KMS-11 (cell line): ENCODE measurements around the gene CRK.

Source experiments
- H2AFZ ChIP-seq: fragments of 200-600 bp; sonication (generic); 2 replicates; pipeline ENCODE4 v1.6.1; 2016; ENCODE audit warnings: antibody characterized with exemption, mixed run types, low read depth
- H3K27ac ChIP-seq: fragments of 200-600 bp; sonication (generic); 2 replicates; pipeline ENCODE4 v1.6.1; 2016; ENCODE audit warnings: mild to moderate bottlenecking, mixed run types
- H3K27me3 ChIP-seq: fragments of 200-600 bp; sonication (generic); 2 replicates; pipeline ENCODE4 v1.6.1; 2017; ENCODE audit warnings: mild to moderate bottlenecking, low read depth, mixed run types, moderate library complexity; ENCODE audit not compliant: insufficient read depth
- H3K36me3 ChIP-seq: fragments of 200-600 bp; sonication (generic); 2 replicates; pipeline ENCODE4 v1.6.1; 2017; ENCODE audit warnings: mild to moderate bottlenecking, mixed run types; ENCODE audit not compliant: insufficient read depth
- H3K4me1 ChIP-seq: fragments of 200-600 bp; sonication (generic); 2 replicates; pipeline ENCODE4 v1.6.1; 2016; ENCODE audit warnings: mild to moderate bottlenecking, low read depth, mixed run types; ENCODE audit not compliant: poor library complexity, severe bottlenecking
- H3K4me2 ChIP-seq: fragments of 200-600 bp; sonication (generic); 2 replicates; pipeline ENCODE4 v1.7.0; 2016; ENCODE audit warnings: mild to moderate bottlenecking, mixed run types
- H3K4me3 ChIP-seq: fragments of 200-600 bp; sonication (generic); IDR thresholded peaks from 2 replicates; pipeline ENCODE4 v1.6.1; 2017; ENCODE audit warnings: low read depth, low read length, mixed read lengths; ENCODE audit not compliant: insufficient read depth
- H3K79me2 ChIP-seq: fragments of 200-600 bp; sonication (generic); 2 replicates; pipeline ENCODE4 v1.6.1; 2016; ENCODE audit warnings: low read depth, mixed run types; ENCODE audit not compliant: insufficient read depth
- H3K9ac ChIP-seq: fragments of 200-600 bp; sonication (generic); 2 replicates; pipeline ENCODE4 v1.6.1; 2016; ENCODE audit warnings: mild to moderate bottlenecking, mixed run types
- H4K20me1 ChIP-seq: fragments of 200-600 bp; sonication (generic); 2 replicates; pipeline ENCODE4 v1.6.1; 2016; ENCODE audit warnings: mild to moderate bottlenecking, mixed run types; ENCODE audit not compliant: insufficient read depth
- TF ChIP-seq, protein P1 (sequence below): fragments of 200-600 bp; sonication (generic); conservative IDR thresholded peaks from 2 replicates; pipeline ENCODE4 v1.6.1; 2017; ENCODE audit warnings: low read depth, mild to moderate bottlenecking, antibody characterized with exemption, low read length, moderate library complexity, mixed read lengths

Gene CRK

DNA sequence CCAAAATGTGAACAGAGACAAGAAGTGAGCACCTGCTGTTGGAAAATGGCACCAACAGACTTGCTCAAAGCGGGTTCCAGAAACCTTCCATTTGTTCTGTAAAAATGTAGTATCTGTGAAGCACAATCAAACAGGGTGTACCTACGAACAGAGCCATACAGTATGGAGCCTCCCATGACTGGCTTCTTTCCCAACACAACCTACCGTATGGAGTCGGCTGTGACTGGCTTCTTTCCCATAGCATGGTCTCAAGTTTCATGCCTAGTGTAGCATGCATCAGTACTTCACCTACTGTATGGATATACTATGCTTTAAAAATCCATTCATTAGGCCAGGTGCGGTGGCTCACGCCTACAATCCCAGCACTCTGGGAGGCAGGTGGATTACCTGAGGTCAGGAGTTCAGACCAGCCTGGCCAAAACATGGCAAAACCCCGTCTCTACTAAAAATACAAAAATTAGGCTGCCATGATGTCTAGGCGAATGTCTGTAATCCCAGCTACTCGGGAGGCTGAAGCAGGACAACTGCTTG is 82.3 kb downstream of the CRK start:
- peaks cover 94% of the 10 kb centered on the region for H3K4me1 ChIP-seq
- no peaks in the 10 kb centered on the region; the same call in 1 of the 2 replicates for H3K36me3 ChIP-seq
- H3K79me2 ChIP-seq = peaks cover 100% of the 10 kb centered on the region
- no peak overlapping the region; the same call in 1 of the 2 replicates for H3K27ac ChIP-seq
- H3K27me3 ChIP-seq = no peaks in the 10 kb centered on the region
- TF ChIP-seq, protein P1, sequence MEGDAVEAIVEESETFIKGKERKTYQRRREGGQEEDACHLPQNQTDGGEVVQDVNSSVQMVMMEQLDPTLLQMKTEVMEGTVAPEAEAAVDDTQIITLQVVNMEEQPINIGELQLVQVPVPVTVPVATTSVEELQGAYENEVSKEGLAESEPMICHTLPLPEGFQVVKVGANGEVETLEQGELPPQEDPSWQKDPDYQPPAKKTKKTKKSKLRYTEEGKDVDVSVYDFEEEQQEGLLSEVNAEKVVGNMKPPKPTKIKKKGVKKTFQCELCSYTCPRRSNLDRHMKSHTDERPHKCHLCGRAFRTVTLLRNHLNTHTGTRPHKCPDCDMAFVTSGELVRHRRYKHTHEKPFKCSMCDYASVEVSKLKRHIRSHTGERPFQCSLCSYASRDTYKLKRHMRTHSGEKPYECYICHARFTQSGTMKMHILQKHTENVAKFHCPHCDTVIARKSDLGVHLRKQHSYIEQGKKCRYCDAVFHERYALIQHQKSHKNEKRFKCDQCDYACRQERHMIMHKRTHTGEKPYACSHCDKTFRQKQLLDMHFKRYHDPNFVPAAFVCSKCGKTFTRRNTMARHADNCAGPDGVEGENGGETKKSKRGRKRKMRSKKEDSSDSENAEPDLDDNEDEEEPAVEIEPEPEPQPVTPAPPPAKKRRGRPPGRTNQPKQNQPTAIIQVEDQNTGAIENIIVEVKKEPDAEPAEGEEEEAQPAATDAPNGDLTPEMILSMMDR = no peak
- no peak overlapping the region for H3K9ac ChIP-seq
- H2AFZ ChIP-seq = no peak overlapping the region
- no peak overlapping the region for H3K4me3 ChIP-seq
- peak overlapping the region; percentile 88; the same call in 1 of the 2 replicates for H3K4me2 ChIP-seq
- H4K20me1 ChIP-seq = peaks cover 75% of the 10 kb centered on the region

DNA sequence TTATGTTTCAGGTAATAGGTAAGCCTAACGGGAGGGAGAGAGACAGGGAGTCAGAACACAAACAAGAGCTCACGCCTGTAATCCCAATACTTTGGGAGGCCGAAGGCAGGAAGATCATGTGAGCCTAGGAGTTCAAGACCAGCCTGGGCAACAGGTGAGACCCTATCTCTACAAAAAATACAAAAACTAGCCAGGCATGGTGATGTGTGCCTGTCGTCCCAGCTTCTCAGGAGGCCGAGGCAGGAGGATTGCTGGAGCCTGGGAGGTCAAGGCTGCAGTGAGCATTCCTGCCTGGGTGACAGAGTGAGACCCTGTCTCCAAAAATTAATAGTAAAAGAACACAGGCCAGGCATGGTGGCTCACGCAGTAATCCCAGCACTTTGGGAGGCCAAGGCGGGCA is 83.4 kb downstream of the CRK start:
- Histone ChIP-seq H3K4me3 (no peak overlapping the region), H3K27ac (peak overlapping the region; percentile 51; the same call in 1 of the 2 replicates), H3K27me3 (no peaks in the 10 kb centered on the region), H3K36me3 (no peaks in the 10 kb centered on the region; the same call in 1 of the 2 replicates), H3K4me1 (peaks cover 92% of the 10 kb centered on the region), H3K4me2 (peak overlapping the region; percentile 49), H3K9ac (no peak overlapping the region), H3K79me2 (peaks cover 100% of the 10 kb centered on the region), H4K20me1 (peaks cover 79% of the 10 kb centered on the region), H2AFZ (no peak overlapping the region)
- TF ChIP-seq, protein P1 = no peak

DNA sequence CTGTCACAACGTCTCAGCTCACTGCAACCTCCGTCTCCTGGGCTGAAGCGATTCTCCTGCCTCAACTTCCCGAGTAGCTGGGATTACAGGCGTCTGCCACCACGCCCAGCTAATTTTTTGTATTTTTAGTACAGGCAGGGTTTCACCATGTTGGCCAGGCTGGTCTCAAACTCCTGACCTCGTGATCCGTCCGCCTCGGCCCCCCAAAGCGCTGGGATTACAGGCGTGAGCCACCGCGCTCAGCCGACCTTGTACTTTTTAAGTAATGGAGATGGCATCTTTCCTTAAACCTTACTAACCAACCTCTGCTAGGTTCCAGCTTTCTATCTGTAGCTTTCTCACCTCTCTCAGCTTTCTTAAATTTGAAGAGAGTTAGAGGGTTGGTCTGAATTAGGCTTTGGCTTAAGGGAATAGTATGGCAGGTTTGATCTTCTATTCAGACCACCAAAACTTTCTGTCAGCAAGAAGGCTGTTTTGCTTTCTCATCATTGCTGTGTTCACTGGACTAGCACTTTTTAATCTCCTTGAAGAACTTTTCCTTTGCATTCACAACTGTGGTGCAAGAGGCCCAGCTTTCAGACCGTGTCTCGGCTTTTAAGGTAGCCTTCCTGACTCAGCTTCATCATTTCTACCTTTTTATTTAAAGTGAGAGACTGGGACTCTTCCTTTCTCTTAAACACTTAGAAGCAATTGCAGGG is 84.0 kb downstream of the CRK start:
- Histone ChIP-seq H2AFZ (no peak overlapping the region), H3K27ac (peak overlapping the region; percentile 51; the same call in 1 of the 2 replicates), H4K20me1 (peaks cover 85% of the 10 kb centered on the region), H3K4me2 (peak overlapping the region; percentile 49; the same call in 1 of the 2 replicates), H3K27me3 (no peaks in the 10 kb centered on the region), H3K4me3 (no peak overlapping the region), H3K36me3 (no peaks in the 10 kb centered on the region; the same call in 1 of the 2 replicates), H3K9ac (no peak overlapping the region), H3K79me2 (peaks cover 100% of the 10 kb centered on the region), H3K4me1 (peaks cover 91% of the 10 kb centered on the region)
- TF ChIP-seq, protein P1 = no peak
